Karpas-422 (cell line): Measurements from ENCODE around the gene TUBB4B. TPM values are rescaled to one million over a fixed set of nuclear protein-coding genes. Genes with fewer than 3 reads are reported as not detected.

ENCODE experiments used
- DNase-seq: peaks from one replicate; pipeline ENCODE4 v3.0.0-alpha.2; 2015
- H2AFZ ChIP-seq: fragments of 200-600 bp; sonication (generic); 2 replicates; pipeline ENCODE4 v1.6.1; 2014; ENCODE audit warnings: antibody characterized with exemption, low read length, mixed read lengths
- H3K27ac ChIP-seq: fragments of 200-600 bp; sonication (generic); 2 replicates; pipeline ENCODE4 v1.5.1; 2014; ENCODE audit warnings: mild to moderate bottlenecking, low read length, moderate library complexity
- H3K27me3 ChIP-seq: fragments of 200-600 bp; sonication (generic); 2 replicates; pipeline ENCODE4 v1.6.1; 2014; ENCODE audit warnings: low read length, mixed read lengths
- H3K36me3 ChIP-seq: fragments of 200-600 bp; sonication (generic); 2 replicates; pipeline ENCODE4 v1.6.1; 2014; ENCODE audit warnings: low read length, mixed read lengths; ENCODE audit not compliant: insufficient read depth
- H3K4me1 ChIP-seq: fragments of 200-600 bp; sonication (generic); 2 replicates; pipeline ENCODE4 v1.6.1; 2014; ENCODE audit warnings: mild to moderate bottlenecking, low read length, mixed read lengths
- H3K4me2 ChIP-seq: fragments of 200-600 bp; sonication (generic); 2 replicates; pipeline ENCODE4 v1.6.1; 2014; ENCODE audit warnings: low read length, low read depth, mild to moderate bottlenecking; ENCODE audit not compliant: poor library complexity, severe bottlenecking
- H3K4me3 ChIP-seq: fragments of 200-600 bp; sonication (generic); 2 replicates; pipeline ENCODE4 v1.5.1; 2014; ENCODE audit warnings: mild to moderate bottlenecking, antibody characterized with exemption, low read length, mixed read lengths
- H3K79me2 ChIP-seq: fragments of 200-600 bp; sonication (generic); 2 replicates; pipeline ENCODE4 v1.6.1; 2014; ENCODE audit warnings: mild to moderate bottlenecking, low read length, mixed read lengths
- H3K9ac ChIP-seq: fragments of 200-600 bp; sonication (generic); 2 replicates; pipeline ENCODE4 v1.6.0; 2014; ENCODE audit warnings: low read length
- H3K9me2 ChIP-seq: fragments of 200-600 bp; sonication (generic), shearing (Covaris generic); replicated peaks from 2 replicates; pipeline ENCODE4 v1.6.0; 2014; ENCODE audit warnings: mild to moderate bottlenecking, low read length, moderate library complexity; ENCODE audit not compliant: insufficient read depth
- H3K9me3 ChIP-seq: fragments of 300-700, 200-600 bp; sonication (generic); 2 replicates; pipeline ENCODE4 v1.6.1; 2014; ENCODE audit warnings: low read length, mixed read lengths
- H4K20me1 ChIP-seq: fragments of 200-600 bp; sonication (generic); 2 replicates; pipeline ENCODE4 v1.6.1; 2014; ENCODE audit warnings: mild to moderate bottlenecking, antibody characterized with exemption, low read length, low read depth; ENCODE audit not compliant: insufficient read depth
- total RNA-seq: library from RNA; depleted of rRNA; stranded (reverse); fragments of >200 nt; shearing (Covaris generic); gene quantifications from 2 replicates; pipeline ENCODE4 v1.2.3, GENCODE V29; 2014; ENCODE audit warnings: low replicate concordance

The TUBB4B gene
- total RNA-seq, 1 experiment from 2014 or later, result 97.1 TPM

DNA sequence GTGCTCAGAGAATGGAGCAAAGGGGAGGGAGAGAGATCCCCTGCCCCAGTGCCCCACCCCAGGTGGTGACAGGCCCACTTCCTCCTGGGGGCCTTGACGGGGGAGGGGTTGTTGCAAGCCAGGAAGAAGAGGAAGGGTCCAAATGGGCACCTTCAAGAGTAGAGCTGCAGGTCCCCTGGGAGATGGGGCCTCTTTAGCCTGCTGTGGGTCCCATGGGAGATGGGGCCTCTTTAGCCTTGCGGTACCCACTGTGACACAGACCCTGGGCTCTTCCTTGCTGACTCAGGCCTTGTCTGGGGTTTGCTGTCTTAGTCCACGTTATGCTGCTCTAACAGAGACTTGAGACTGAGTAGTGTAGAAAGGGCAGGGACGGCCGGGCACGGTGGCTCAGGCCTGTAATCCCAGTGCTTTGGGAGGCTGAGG lies 26.9 kb downstream of the TUBB4B start:
- Histone ChIP-seq H2AFZ (no peak overlapping the region), H3K4me3 (peak overlapping the region; percentile 60), H4K20me1 (no peaks in the 10 kb centered on the region), H3K9ac (peak overlapping the region; percentile 72), H3K36me3 (peaks cover 8% of the 10 kb centered on the region; the same call in 1 of the 2 replicates), H3K9me3 (no peaks in the 10 kb centered on the region), H3K9me2 (no peaks in the 10 kb centered on the region), H3K4me1 (peaks cover 36% of the 10 kb centered on the region), H3K27ac (peak overlapping the region; percentile 95), H3K79me2 (0 out of 2 replicates have a peak, but pooled peaks cover 2% of the 10 kb centered on the region), H3K27me3 (no peaks in the 10 kb centered on the region), H3K4me2 (peak overlapping the region; percentile 70)
- peak; percentile 95 for DNase-seq

DNA sequence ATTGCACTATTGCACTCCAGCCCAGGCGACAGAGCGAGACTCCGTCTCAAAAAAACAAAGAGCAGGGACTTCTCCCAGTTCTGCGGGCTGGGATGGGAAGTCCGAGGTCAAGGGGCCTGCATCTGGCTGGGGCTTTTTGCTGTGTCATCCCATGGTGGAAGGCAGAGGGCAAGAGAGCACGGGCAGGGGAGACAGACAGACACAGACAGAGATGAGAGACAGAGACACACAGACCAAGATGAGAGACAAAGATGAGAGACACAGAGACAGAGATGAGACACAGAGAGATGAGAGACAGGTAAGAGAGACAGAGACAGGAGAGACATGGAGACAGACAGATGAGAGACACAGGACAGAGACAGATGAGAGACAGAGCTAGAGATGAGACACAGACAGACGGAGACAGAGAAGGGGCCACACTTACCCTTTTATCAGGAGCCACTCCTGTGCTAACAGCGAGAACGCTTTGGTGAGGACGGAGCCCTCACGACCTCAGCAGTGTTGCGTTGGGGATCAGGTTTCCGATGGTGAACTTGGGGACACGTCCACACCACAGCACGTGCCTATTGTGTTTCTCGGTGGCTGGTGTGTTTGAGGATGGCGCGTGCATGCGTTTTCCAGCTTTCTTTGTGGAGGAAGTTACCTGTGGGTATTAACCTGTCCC lies 27.6 kb downstream of the TUBB4B start:
- H3K4me1 ChIP-seq, result peaks cover 41% of the 10 kb centered on the region

DNA sequence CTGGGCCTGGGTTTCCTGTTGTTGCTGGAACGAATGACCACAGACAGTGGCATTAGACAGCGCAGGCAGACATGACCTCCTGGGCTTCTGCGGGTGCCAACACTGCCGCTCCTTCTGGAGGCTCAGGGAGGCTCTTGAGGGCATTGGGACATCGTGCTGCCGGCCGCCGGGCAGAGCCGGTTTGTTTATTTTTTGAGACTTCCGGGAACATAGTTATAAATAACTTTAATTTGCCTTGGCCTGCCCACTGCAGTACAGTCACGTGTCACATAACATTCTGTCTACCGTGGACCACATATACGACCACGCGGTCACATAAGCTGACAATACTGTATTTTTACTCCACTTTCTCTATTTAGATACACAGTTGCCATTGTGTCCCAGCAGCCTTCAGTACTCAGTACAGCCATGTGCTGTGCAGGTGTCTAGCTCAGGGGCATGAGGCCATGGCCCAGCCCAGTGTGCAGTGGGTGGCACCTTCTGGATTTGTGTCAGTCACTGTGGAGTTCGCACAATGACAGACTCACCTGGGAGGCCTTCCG lies 28.2 kb downstream of the TUBB4B start:
- Histone ChIP-seq H3K4me1 (peaks cover 48% of the 10 kb centered on the region), H2AFZ (no peak overlapping the region), H3K27me3 (no peaks in the 10 kb centered on the region), H3K9me3 (no peaks in the 10 kb centered on the region), H3K4me3 (peak overlapping the region; percentile 60), H3K9ac (peak overlapping the region; percentile 72), H3K27ac (peak overlapping the region; percentile 95), H3K79me2 (0 out of 2 replicates have a peak, but pooled peaks cover 2% of the 10 kb centered on the region), H3K4me2 (peak overlapping the region; percentile 70), H3K36me3 (peaks cover 8% of the 10 kb centered on the region; the same call in 1 of the 2 replicates), H3K9me2 (no peaks in the 10 kb centered on the region), H4K20me1 (no peaks in the 10 kb centered on the region)
- peak; percentile 89 for DNase-seq

More for the DNA sequence above, 27.6 kb downstream of the TUBB4B start:
- Histone ChIP-seq H3K9me3 (no peaks in the 10 kb centered on the region), H3K36me3 (peaks cover 8% of the 10 kb centered on the region; the same call in 1 of the 2 replicates), H2AFZ (no peak overlapping the region), H3K4me3 (peak overlapping the region; percentile 60), H3K27me3 (no peaks in the 10 kb centered on the region), H3K79me2 (0 out of 2 replicates have a peak, but pooled peaks cover 2% of the 10 kb centered on the region), H4K20me1 (no peaks in the 10 kb centered on the region), H3K9me2 (no peaks in the 10 kb centered on the region), H3K4me2 (peak overlapping the region; percentile 70), H3K27ac (peak overlapping the region; percentile 95), H3K9ac (peak overlapping the region; percentile 72)
- peak; percentile 61 for DNase-seq

GRCh38 chr9:137270929-137271695 lies 30.0 kb downstream of the TUBB4B start:
- Histone ChIP-seq H3K9me2 (no peaks in the 10 kb centered on the region), H3K4me1 (peaks cover 66% of the 10 kb centered on the region), H3K27me3 (no peaks in the 10 kb centered on the region), H3K4me2 (no peak overlapping the region), H3K27ac (no peak overlapping the region), H4K20me1 (no peaks in the 10 kb centered on the region), H3K36me3 (peaks cover 6% of the 10 kb centered on the region; the same call in 1 of the 2 replicates), H3K9ac (no peak overlapping the region), H3K9me3 (no peaks in the 10 kb centered on the region), H2AFZ (no peak overlapping the region), H3K79me2 (0 out of 2 replicates have a peak, but pooled peaks cover 2% of the 10 kb centered on the region), H3K4me3 (no peak overlapping the region)
- DNase-seq, result no peak

GRCh38 chr9:137271696-137272076 lies 30.6 kb downstream of the TUBB4B start:
- Histone ChIP-seq H3K79me2 (0 out of 2 replicates have a peak, but pooled peaks cover 2% of the 10 kb centered on the region), H2AFZ (no peak overlapping the region), H3K4me3 (no peak overlapping the region), H4K20me1 (no peaks in the 10 kb centered on the region), H3K27ac (no peak overlapping the region), H3K9ac (no peak overlapping the region), H3K4me1 (peaks cover 68% of the 10 kb centered on the region), H3K36me3 (peaks cover 6% of the 10 kb centered on the region; the same call in 1 of the 2 replicates), H3K9me3 (no peaks in the 10 kb centered on the region), H3K9me2 (no peaks in the 10 kb centered on the region), H3K4me2 (no peak overlapping the region), H3K27me3 (no peaks in the 10 kb centered on the region)
- no peak for DNase-seq

DNA sequence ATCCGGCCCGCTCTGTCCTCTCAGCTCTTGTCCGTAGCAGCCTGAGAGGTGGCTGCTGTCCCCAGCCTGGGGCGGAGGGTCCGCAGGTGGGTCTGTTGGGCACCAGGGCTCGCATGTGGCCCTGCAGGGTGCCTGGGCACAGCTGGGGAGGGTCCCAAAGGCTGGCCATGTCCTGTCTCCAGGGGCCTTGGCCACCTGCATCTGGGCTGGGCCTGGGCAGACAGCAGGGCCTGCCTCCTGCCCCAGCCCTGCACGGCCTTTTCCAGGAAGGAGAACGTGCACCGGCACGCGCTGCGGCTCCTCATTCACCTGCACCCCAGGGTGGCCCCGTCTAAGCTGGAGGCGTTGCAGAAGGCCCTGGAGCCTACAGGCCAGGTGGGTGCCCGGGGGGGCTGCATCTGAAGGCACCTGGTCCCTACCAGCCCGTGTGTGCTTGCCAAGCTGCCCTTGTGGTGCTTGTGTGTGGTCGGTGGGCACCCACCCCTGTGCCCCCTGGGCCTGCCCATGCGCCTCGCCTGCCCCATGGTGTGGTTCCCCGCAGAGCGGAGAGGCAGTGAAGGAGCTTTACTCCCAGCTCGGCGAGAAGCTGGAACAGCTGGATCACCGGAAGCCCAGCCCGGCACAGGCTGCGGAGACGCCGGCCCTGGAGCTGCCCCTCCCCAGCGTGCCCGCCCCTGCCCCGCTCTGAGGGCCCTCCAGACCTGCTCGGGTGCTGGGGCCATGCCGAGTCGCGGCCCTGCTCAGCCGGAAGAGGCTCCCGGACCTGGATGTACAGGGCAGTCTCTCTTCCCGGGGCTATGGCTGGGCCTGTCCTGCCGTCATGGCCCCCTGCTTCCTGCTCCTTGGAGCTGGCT lies 31.4 kb downstream of the TUBB4B start:
- Histone ChIP-seq H2AFZ (no peak overlapping the region), H3K9me2 (no peaks in the 10 kb centered on the region), H3K4me2 (no peak overlapping the region), H3K4me3 (no peak overlapping the region), H3K27ac (no peak overlapping the region), H3K9ac (no peak overlapping the region), H4K20me1 (no peaks in the 10 kb centered on the region), H3K4me1 (peaks cover 69% of the 10 kb centered on the region), H3K27me3 (no peaks in the 10 kb centered on the region), H3K36me3 (peaks cover 6% of the 10 kb centered on the region; the same call in 1 of the 2 replicates), H3K79me2 (0 out of 2 replicates have a peak, but pooled peaks cover 2% of the 10 kb centered on the region), H3K9me3 (no peaks in the 10 kb centered on the region)
- no peak for DNase-seq

DNA sequence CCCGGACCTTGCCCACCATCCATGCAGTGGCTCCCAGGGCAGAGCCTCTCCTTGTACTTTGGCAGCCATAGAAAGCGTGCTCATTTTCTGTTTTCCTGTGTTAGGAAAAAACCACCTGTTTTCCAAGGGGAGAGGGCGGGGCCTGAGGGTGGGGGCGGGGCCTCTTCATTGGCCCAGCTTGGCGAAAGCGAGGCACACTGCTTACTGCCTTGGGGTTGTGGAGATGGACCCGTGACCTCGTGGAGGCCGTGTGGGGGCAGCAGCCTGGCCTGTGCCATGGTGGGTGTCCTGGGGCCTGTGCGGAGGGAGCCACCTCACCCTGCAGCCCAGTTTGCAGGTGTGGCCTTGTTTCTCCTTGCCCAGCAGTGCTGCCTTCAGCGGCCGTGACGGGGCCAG lies 32.0 kb downstream of the TUBB4B start:
- H3K9me3 ChIP-seq, result no peaks in the 10 kb centered on the region
- H3K79me2 ChIP-seq, result 0 out of 2 replicates have a peak, but pooled peaks cover 2% of the 10 kb centered on the region
- H3K4me1 ChIP-seq, result peaks cover 69% of the 10 kb centered on the region
- H3K9me2 ChIP-seq, result no peaks in the 10 kb centered on the region
- H3K27me3 ChIP-seq, result no peaks in the 10 kb centered on the region
- no peak overlapping the region for H3K9ac ChIP-seq
- no peak overlapping the region for H2AFZ ChIP-seq
- H3K4me3 ChIP-seq, result no peak overlapping the region
- H3K36me3 ChIP-seq, result peaks cover 6% of the 10 kb centered on the region; the same call in 1 of the 2 replicates
- no peak for DNase-seq
- no peaks in the 10 kb centered on the region for H4K20me1 ChIP-seq
- H3K4me2 ChIP-seq, result no peak overlapping the region
- H3K27ac ChIP-seq, result no peak overlapping the region
